ENCODE measurements around the gene LRRC19.
A peak's percentile ranks its signal among the peaks of the same experiment; 100 is the strongest.

LRRC19 gene

GRCh38 chr9:26971721-26972120 is 33.8 kb downstream of the LRRC19 start:
- DNase-seq (ENCODE audit: low read depth): no peak
- TF ChIP-seq CTCF (IDR thresholded peaks at IDR 0.05; ENCODE audit: low read depth, low read length, missing control alignments): no peak
- no peak overlapping the region for H3K4me3 ChIP-seq (ENCODE audit: low read depth, low read length)

DNA sequence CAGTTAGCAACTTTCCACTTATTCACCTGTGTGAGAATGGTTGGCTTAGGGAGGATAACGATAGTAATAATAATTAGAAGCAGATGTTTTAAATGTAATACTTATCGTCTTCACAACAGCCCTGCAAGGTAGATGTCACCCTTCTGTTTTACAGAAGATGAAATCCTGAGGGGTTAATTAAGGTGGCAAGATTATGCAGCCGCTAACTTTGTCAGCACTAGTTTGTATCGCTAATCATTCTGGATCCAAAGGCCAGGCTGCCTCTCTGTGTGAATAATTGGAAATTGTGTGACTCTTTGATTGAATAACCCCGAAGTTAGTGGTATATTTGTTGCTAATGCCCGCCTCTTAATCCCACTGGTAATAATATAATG is 48.6 kb downstream of the LRRC19 start:
- H3K4me3 ChIP-seq (ENCODE audit: low read depth, low read length): peak overlapping the region; percentile 57
- TF ChIP-seq CTCF (IDR thresholded peaks at IDR 0.05; ENCODE audit: low read depth, low read length, missing control alignments): no peak
- no peak for DNase-seq (ENCODE audit: low read depth)

- peak; percentile 91 for DNase-seq (ENCODE audit: low read depth)
- peak within 1 kb of the TSS; percentile 57 for H3K4me3 ChIP-seq (ENCODE audit: low read depth, low read length)
- TF ChIP-seq CTCF (IDR thresholded peaks at IDR 0.05; ENCODE audit: low read depth, low read length, missing control alignments): no peak
These were observed 49.3 kb downstream of the LRRC19 start, which contains the start of gene IFT74 for GRCh38 chr9:26955921-26956859. Gene IFT74, plus strand, starts transcription at chr9:26956412. Its CDS starts 5,556 bp downstream, at chr9:26961968.

- peak overlapping the region; percentile 57 for H3K4me3 ChIP-seq (ENCODE audit: low read depth, low read length)
- DNase-seq (ENCODE audit: low read depth): no peak
- TF ChIP-seq CTCF (IDR thresholded peaks at IDR 0.05; ENCODE audit: low read depth, low read length, missing control alignments): no peak
These were observed 50.1 kb downstream of the LRRC19 start for GRCh38 chr9:26955222-26955903.

- H3K4me3 ChIP-seq (ENCODE audit: low read depth, low read length): no peak overlapping the region
- DNase-seq (ENCODE audit: low read depth): no peak
- no peak for TF ChIP-seq CTCF (IDR thresholded peaks at IDR 0.05; ENCODE audit: low read depth, low read length, missing control alignments)
These were observed 51.4 kb downstream of the LRRC19 start for GRCh38 chr9:26954050-26954508.

DNA sequence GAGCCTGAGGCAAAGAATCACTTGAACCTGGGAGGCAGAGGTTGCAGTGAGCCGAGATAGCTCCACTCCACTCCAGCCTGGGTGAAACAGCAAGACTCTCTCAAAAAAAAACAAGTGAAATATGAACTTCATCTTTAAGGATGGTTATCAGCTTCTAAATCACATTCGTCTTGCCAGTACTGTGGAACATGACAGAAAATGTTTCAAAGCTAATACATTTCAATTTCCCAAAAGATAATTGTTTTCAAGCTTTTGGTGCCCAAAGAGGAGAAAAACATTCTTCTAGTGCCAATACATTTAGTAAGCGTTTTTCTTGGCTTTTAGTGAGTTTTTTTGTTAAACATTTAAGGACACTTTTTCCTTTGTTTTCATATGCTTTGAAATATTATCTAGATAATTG is 53.7 kb downstream of the LRRC19 start:
- no peak for DNase-seq (ENCODE audit: low read depth)
- no peak overlapping the region for H3K4me3 ChIP-seq (ENCODE audit: low read depth, low read length)
- TF ChIP-seq CTCF (IDR thresholded peaks at IDR 0.05; ENCODE audit: low read depth, low read length, missing control alignments): no peak

All from GM12864 (cell line).